NCI-H82 treated with DMSO at 0.1 percent for 48 hours (cell line): ENCODE data around the gene BRD3OS.
"Not testable (repeated sequence)": the region's sequence is repeated elsewhere in the genome, so short reads cannot be mapped to it uniquely, and the experiment has no call there.

Experiments
- DNase-seq: peaks from one replicate; lab custom pipeline; 2025; ENCODE audit not compliant: unreplicated experiment; lab: John Stamatoyannopoulos, UW

The BRD3OS gene

DNA sequence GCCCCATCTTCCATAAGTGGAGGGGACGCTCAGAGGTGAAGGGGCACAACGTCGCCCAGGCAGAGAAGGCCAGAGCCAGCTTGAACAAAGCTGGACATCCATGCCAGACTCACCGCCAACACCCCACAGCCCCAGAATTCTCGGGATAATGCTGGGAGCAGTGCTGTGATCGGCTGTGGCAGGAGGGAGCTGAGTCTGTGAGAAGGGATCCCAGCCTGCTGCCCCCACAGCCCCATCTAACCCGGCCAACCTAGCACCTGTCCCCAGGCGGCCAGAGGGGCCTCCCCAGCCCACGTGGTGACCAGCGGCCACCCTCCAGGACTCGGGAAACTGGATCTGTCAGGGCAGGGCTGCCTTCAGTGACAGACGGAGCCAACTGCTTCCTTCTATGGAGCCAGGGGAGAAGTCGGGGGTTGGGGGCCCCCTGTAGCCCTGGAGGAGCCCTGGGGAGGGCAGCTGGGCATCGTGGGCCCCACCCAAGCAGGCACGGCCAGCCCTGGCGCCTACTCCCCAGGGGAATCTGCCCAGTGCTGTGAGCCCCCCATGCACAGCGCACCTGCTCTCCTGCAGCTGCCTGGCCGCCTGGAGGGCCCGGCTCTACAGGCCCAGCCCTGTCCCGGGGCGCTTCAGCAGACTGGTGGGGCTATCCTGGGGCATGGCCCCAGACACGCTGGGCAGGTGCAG is 36.5 kb downstream of the BRD3OS start:
- no peak for DNase-seq

DNA sequence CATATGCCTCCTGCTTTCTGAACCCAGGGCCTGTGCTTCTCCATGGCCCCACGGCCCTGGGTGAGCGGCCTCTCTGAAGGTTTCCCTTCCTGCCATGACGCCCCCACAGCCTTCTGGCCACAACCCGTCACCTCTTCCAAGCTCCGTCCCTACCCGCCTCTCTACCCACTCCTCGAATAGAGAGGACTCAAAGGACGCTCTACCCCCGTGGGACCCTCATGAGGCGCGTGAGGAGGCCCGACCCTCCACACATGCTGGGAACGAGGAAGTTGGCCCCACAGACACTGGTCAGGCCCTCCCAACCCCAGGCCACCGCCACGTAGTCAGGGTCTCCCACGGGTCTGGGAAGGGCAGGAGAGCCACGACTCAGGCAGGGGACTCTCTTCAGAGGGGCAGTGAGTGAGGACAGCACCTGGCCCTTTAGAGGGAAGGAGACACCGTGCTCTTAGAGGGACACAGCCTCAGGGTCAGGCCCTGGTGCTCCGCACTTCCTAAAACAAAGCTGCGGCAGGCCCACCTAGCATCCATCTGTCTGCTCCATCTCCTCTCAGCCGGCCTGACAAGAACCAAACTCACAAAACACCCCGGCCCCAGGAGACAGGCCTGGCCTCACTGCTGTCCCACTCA is 37.3 kb downstream of the BRD3OS start:
- DNase-seq = no peak

DNA sequence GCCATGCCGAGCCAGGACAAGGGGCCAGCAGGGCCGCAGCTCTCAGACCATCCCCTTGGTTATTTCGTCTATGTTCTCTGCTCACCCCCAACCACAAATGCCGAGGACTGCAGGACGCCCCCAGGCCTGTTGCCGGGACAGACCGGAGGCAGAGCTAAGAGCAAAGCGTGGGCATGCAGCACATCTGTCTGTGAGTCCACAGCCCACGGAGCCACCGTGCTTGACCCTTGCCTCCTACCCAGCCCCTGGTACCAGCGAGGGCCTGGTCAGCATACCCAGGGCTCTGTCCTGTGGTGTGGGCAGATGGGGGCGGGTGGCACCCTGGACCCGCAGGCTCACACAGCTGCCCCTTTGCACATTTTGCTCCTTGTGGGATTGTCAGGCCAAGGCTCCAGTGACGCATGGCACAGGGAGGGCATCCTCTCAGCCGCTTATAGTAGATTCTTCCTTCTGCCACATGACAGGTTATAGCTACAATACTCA is 37.8 kb downstream of the BRD3OS start:
- DNase-seq = no peak

DNA sequence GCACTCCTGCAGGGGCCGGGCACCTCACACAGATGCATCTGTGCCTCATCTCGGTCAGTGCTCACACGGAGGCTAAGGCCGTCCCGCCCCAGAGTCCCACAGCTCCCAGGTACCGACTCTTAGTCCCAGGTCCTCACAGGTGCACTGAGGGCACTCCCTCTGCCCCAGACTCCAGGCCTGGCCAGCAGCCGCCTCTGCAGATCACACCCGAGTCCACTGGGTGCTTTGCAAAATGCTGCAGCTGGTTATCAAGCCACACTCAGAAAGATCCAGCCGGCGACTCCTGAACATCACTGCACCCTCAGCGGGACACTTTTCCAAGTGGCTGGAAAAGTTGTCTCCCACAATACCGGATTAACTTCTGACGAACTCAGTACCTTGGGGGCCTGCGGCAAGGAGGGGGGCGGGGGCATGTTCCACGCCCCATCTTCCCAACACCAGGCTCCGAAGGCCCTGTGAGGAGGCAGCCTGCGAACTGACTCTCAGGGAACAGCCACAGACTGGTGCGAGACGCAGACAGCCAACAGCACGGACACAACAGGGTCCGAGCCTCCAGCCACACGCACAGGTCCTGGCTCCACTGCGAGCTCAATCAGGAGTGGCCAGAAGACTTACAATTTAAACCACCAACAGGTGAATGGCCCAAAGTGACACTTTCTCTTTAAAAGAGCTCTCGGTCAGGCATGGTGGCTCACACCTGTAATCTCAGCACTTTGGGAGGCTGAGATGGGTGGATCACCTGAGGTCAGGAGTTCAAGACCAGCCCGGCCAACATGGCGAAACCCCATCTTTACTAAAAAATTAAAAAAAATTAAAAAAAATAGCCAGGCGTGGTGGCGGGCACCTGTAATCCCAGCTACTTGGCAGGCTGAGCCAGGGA is 38.5 kb downstream of the BRD3OS start:
- DNase-seq = no peak

DNA sequence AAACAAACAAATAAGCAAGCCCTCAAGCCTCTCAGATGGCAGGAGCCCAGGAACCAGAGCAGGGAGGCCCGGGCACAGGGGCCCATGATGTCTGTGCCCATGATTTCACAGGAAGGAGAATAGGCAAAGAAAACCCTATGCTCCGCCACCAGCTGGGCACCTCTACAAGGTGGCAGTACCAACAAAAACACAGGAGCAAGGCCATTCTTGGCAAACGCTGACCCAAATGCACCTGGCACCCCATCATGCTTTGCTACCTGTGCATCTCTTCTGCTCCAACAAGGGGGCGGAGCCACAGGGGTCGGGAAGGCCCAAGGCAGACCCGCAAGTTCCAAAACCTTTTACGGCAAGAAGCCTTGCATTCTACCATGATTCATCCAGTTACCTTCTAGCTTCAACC is 39.4 kb downstream of the BRD3OS start:
- no peak for DNase-seq

DNA sequence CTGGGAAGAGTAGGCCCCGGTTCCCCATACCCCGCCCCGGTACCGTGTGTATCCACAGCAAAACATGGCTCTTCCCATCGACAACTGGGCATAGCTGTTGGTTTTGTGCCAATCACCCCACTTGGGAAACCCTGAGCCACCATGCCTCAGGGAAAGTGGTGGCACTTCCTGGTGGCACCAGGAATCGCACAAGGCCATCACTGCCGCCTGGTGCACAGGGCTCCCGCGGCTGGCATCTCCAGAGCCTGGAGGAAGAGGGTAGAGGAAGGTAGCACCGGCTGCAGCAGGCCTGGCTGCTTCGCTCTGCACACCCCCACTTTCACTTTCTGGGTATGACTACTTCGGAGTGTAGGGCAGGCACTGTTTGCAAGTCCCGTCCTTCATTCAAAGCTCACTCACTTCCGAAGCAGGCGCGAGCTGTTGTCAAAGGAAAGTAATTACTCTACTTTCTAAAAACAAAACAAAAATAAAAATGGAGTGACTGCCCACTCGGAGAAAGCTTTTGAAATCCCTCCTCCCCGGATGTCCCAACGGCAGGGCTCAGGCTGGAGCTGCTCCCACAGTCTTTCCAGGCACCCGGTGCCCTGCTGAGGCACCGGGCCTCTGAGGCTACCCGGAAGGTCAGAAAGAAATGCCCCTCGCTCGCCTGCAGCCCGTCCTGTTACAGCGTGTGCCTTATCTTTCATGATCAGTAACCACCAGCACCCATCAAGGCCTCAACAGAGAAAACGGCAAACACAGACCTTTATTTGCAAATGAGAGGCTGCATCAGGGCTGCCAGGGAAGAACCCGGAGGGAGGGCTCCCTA is 40.5 kb downstream of the BRD3OS start:
- no peak for DNase-seq

DNA sequence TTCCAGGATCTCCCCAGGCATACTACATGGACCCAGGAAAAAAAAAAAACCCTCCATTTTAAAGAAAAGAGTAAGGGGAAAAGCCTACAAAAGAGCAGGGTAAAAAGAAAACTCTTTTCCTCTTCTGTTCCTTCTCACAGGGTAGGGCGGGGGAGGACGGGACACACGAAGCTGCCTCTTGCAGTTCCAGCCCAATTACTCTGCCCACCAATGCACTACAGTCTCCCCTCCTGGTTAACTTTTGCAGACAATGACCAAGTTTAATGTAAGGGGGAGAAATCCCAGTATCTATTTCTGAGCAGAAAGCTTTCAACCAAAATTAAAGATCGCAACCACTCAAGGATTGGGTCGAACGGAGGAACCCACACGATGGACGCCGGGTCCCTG is 41.2 kb downstream of the BRD3OS start:
- no peak for DNase-seq

DNA sequence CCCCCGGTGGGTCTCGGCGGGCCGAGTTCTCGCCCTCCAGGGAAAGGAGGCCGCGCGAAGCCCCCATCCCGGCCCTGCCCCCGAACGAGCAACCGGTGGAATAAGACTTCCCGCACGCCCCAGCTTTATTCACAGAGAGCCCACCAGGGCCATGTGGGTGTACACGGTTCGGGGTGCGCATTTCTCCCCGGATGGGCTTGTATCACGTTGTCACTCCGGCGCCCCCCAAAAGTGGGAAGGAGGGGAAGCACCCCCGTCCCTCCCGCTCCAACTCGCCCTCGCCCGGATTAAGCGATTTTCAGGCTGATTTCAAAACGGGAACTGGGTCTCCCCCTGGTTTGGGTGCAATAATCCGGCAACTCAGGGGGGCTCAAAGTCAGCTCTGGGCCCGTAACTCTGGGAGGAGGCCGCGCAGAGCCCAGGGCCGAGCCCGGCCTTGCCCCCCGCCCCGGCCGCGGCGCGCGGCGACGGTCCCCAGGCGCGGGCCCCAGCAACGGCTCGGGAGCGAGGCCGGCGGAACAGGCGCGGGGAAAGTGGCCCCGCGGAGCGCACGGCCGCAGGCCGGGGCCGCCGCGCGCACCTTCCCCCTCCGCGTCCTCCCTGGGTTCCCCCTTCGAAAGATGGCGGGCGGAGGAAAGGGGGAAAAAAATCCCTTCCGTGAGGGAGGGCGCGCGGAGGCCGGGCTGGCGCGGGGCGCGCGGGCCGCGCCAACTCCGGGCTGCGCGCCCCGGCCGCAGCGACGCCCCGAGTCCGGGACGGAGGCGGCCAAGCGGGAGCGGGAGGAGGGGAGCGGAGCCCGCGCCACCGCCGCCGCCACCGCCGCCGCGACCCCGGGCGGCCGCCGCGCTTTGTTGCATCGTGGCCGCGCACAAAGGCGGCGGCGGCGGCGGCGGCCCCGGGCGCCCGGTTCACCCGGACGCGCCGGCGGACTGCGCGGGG is 41.9 kb downstream of the BRD3OS start:
- DNase-seq = no peak

DNA sequence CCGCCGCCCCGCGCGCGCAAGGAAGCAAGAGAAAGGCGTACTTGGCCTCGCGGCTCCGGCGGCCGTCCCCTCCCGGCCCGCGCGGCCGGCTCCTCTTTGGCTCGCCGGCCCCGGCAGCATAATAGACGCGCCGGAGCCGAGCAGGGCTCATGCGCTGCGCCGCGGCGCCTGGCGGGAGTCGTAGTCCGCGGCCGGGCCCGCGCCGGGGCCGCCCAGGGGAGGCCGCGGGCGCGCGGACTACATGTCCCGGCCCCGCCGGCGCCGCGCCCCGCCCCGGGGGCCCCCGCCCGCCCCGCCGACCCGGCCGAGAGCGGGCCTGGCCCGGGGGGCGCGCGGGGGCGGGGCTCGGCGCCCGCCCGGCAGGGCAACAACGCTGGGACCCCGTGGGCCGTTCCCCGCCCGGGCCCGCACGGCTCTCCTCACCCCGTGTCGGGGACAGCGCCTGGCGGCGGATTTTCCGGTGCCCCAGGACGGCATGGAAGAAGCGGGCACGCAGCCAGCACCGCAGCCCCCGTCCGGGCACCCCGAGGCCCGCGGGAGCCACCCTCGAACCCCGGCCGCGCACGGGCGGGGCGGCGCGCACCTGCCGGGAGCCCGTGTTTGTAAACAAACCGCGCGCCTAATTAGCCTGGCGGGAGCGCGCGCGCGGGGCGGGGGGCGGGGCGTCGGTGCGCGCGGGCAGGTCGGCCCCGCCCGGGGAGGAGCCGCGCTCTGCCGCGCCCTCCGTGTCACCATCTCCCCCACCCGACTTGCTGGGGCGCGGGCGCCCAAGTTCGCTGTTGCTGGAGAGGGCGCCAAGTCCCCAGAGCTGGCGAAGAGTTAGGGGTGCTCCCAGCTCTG is 42.8 kb downstream of the BRD3OS start, which contains the start of gene BRD3:
Gene BRD3, minus strand, starts transcription at position 123 of the 840 bp plus-strand sequence. CDS start 14,549 bp downstream, outside the sequence.
- DNase-seq = peak; percentile 60

DNA sequence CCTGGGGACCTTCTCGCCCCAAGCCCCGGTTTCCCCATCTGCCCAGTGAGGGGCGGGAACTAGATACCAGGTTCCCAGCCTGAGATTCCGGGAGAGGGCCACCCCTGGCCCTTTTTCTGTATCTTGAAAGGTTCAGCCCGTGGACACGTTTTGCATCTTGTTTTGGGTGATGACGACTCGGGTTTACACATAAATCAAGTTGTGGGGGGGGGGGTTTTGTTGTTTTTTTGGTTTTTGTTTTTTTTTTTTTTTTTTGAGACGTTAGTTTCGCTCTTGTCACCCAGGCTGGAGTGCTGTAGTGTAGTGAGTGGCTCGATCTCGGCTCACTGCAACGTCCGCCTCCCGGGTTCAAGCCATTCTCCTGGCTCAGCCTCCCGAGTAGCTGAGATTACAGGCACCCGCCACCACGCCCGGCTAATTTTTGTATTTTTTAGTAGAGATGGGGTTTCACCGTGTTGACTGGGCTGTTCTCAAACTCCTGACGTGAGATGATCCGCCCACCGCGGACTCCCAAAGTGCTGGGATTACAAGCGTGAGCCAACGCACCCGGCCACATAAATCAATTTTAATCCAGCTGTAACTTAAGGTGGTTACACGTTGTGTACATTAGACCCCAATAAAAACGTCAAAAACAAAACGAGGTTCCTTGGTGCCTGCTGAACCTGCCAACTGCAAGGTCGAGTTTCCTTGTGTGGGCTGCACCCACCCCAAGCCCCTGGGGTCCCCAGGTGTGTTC is 43.6 kb downstream of the BRD3OS start:
- DNase-seq = no peak

DNA sequence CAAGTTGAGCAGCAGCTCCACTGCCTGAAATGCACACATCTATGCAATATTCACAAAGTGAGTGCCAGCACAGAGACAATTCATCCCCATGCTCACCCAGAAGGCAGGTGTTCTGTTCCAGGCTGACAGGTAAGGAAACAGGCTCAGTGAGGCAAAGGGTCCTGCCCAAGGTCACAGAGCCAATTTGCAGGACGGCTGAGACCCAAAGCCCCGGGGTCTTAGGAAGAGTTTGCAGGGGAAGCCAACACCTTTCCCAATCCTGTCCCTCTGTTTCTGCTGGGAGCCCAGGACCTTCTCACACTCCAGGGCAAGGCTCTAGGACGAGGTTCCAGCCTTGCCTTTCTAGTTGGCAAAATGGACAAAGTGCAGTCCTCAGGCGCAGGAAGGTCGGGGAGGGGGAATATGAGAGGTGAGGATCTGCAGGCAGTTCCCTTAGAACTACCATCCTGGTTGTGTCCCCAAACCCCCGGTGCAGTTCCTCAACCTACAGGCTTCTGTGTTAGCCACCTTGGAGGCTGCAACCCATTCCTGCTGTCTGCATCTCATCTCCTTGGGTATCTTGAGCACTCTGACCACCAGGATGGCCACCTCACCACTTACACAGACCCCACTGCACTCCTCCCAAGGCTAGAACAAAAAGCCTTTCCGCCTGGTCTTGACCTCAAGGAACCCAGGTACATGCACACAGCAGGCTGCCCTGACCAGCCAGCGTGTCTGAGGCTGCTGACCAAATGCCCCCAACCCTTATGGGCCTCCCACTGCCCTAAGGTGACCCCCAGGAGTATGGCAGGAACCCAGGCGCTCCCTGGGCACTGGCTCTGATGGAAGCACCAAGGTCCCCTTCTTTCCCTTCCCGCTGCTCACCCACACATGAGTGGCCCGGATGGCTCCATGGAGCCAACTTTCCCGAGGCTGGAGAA is 44.5 kb downstream of the BRD3OS start:
- no peak for DNase-seq

DNA sequence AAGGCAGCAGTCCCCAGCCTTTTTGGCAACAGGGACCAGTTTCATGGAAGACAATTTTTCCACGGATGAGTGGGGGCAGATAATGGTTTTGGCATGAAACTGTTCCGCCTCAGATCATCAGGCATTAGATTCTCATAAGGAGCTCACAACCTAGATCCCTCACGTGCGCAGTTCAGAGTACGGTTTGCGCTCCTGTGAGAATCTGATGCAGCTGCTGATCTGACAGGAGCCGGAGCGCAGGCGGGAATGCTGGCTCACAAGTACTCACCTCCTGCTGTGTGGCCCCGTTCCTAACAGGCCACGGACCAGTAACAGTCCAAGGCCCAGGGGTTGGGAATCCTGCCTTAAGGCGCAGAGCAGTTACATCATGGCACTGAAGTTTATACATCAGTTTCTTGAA is 45.9 kb downstream of the BRD3OS start:
- DNase-seq = no peak

DNA sequence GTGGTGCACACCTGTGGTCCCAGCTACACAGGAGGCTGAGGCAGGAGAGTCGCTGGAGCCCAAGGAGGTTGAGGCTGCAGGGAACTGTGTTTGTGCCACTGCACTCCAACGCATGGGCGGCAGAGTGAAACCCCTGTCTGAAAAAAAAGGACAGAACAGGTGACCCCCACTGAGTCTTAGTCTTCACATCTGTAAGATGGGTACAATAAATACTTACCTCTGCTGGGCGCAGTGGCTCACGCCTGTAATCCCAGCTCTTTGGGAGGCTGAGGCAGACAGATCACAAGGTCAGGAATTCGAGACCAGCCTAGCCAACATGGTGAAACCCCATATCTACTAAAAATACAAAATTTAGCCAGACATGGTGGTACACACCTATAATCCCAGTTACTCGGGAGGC is 47.4 kb downstream of the BRD3OS start:
- not testable (repeated sequence) for DNase-seq

DNA sequence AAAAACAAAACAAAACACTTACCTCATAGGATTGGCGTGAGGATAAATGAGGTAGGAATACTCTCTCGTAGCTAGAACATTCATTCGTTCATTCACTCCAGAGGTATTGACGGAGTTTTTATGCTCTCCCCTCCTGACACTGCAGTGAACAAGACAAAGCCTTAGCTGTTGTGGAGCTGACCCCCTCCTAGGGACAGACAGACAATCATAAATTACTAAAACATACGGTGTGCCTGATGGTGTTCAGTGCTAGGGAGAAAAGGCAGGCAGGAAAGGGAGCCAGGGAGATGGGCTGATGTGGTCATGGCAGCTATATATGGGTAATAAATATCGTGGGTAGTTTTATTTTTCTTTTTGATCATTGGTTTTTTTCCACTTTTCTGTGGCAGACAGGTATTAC is 48.2 kb downstream of the BRD3OS start:
- no peak for DNase-seq

DNA sequence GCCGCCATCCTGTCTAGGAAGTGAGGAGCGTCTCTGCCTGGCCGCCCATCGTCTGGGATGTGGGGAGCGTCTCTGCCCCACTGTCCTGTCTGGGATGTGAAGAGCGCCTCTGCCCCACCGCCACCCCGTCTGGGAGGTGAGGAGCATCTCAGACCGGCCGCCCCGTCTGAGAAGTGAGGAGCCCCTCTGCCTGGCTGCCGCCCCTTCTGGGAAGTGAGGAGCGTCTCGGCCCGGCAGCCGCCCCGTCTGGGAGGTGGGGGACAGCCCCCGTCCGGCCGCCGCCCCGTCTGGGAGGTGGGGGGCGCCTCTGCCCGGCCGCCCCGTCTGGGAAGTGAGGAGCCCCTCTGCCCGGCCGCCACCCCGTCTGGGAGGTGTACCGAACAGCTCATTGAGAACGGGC is 50.4 kb downstream of the BRD3OS start:
- not testable (repeated sequence) for DNase-seq

DNA sequence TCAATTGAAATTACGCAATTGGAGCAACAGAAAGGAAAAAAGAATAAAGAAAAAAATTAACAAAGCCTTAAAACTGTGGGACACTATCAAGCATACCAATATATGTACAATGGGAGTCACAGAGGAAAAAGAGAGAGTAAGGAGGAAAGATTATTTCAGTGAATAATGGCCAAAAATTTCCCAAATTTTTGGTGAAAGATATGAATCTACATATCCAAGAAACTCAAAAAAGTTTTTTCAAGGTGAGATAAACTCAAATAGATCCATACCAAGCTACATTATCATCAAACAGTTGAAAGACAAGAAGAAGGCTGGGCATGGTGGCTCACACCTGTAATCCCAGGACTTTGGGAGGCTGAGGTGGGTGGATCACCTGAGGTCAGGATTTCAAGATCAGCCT is 51.4 kb downstream of the BRD3OS start:
- no peak for DNase-seq
